GM21737 (cell line): ENCODE measurements around the gene HP1BP3.
A peak's percentile ranks its signal among the peaks of the same experiment; 100 is the strongest.

ENCODE experiments used
- ATAC-seq: cut with Tn5 transposase; IDR thresholded peaks from one replicate; pipeline ENCODE4 v1.9.1; 2021; ENCODE audit warnings: mild to moderate bottlenecking, moderate library complexity; ENCODE audit not compliant: unreplicated experiment

Gene HP1BP3

DNA sequence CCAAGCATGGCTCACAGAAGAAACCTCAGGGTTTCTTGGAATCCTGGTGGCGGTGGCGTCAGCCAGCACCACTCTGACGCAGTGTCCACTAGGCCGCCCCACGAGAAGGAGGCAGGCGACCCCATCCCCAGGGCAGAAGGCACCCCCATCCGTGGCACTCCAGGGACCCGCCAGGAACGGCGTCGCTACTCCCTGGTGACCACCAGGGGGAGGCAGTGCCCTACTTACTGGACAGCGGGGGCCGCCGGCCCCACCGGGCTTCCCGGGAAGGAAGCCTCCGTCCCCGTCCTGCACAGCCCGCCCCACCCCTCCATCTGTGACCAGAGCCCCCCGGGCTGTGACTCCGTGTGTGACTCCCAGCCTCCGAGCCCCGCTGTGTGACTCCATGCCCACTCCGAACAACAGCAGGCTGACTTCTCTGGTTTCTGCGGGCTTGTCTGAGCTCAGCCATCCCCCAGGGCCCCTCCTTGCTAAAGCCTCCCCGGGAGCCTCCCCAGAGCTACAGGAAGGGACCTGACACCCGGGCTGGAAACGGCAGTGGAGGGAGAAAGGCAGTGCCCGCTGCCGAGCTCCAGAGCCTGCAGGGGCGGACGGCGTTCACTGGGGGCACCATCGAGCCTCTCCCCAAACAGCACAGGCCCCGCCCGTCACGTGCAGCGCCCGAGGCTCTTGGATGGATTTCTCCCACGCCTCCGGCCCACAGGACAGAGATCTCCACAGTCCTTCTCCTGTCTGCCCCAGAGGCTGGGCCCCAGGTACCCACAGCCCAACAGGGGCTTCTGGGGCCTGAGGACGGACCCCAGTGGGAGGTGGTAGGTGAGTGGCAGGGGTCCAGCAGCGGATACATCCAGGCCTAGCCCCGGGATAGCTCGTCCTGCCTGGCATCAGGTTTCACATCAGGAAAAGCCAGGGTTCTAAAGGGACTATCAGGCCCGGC is 90.4 kb downstream of the HP1BP3 start:
- peak; percentile 72 for ATAC-seq

DNA sequence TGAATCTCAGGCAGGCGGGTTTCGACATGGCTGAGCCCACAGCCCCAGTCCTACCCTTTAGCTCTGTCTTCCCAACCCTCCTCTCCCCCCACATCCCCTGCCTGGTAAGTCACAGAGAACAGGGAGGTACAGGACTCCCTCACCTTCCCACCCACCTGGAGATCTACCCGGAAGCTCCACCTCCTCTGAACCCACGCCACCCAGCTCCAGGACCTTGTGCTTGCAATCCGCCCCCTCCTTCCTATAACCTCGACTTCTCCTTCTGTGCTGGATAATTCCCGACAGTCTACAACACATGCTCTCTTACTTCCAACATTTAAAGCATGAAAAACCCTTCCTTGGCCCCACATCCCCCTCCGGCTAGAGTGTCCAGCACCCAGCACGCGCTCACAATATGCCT is 91.6 kb downstream of the HP1BP3 start:
- no peak for ATAC-seq

- no peak for ATAC-seq
Measured at GRCh38 chr1:20693623-20694022, 93.5 kb downstream of the HP1BP3 start.
